CD4-positive, alpha-beta T cell treated with Interferon alpha-2 for 1 hour (primary cell): Measurements from ENCODE around the gene SPATA6L.

Experiments
- DNase-seq, 2 donors: peaks; one replicate each; pipeline ENCODE4 v3.0.0-alpha.2; 2020 to 2022

Gene SPATA6L

GRCh38 chr9:4666042-4666699 lies at the start of gene SPATA6L:
SPATA6L (minus strand) TSS chr9:4666480; CDS start chr9:4666250, 230 bp downstream.
- peak; percentile 25 to 41 for DNase-seq

DNA sequence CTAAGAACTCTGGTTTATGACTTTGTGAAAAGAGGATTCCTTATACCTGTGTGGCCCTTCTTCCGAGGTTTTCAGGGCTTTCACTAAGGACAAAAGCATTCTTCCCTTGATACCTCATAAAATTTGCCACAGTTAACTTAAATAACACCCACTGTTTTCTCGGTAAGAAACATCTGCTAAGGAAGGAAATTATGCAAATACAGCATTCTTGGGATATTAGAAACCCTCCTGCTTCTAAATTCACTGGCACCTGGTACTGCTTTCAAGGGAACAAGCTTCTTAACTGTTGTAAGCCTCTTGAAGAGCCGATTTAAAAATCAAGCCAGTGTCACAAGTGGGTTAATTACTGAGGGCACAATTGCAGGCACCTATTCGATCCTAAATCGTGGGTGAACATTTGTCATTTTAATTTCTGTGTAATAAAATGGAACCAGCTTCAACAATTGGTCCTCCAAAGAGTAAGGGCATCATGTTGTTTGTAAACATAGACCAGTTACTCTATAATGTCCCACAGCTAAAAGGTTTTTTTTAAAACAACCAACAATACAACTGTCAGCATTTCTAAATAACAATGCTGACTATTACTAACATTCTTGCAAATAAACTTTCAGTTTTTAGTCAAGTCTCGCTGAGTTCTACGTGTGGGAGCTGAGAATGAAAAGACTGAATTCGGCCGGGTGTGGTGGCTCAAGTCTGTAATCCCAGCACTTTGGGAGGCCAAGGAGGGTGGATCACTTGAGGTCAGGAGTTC lies 48.2 kb upstream of the SPATA6L start:
- DNase-seq, result no peak

GRCh38 chr9:4713849-4714248 lies 47.6 kb upstream of the SPATA6L start:
- no peak for DNase-seq

GRCh38 chr9:4709380-4709779 lies 43.1 kb upstream of the SPATA6L start:
- no peak for DNase-seq

DNA sequence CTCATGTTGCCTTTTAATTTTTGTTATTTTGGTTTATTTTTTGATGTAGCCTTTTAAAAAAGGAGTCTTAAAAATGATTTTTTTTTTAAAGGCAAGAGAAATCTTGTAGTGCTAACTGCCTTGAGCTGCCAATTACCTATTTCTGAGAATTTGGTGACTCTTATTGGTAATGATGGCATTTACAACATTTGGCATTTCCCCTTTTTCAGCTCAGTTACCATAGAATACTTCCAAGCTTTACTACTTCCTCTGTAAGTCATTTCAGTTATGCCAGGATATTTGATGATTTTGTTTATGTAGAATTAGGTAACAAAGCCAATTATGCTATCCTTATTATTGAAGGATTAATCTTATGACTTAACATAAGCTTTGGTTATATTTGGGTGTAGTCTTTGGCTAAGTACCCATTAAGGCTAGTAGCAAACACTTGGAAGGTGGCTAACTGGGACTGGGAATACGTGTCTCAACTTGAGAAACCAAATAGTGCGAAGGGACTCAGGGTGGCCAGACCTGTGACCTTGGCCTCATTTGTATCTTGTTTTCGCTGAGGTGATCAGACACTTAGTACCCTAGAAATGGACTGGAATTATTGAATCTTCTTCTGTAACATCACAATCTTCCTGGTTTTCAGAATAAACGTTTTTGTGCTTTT lies 40.8 kb upstream of the SPATA6L start:
- DNase-seq, result peak in 1 of 2 donors; percentile 6

GRCh38 chr9:4706021-4706420 lies 39.7 kb upstream of the SPATA6L start:
- DNase-seq, result no peak

DNA sequence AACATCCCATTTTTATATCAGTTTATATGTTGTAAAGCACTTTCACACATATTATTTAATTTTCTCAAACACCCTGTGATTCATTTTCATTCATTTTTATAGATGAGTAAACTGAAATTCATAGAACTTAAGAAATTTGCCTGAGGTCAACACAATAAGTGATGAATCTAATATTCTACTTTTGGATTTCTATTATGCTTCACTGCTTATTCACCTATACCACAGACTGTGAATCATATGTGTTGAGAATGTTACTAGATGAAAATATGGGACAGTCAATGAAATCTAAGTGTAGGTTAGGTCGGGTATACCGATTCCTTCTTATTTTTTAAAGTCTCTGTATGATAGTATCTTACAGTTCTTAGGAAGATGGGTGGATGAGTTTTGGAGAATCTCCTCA lies 37.8 kb upstream of the SPATA6L start:
- no peak for DNase-seq

DNA sequence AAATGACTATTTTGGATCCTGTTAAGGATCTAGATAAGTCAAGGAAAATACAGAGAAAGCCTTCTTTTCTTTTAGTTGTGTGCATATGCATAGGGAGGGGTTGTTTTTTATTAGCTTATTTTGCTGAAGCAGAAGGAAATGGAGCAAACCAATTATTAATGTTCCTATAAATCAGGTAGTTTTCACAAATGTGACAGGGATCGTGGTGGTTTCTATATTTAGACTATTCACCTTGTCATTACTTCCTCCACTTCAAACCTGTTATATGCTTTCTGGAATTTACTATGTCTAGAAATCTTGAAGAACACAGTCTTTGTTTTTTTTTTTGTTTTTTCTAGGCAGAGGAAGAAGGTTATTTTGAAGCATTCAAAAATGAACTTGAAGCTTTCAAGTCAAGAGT lies 35.2 kb upstream of the SPATA6L start:
- DNase-seq, result no peak

DNA sequence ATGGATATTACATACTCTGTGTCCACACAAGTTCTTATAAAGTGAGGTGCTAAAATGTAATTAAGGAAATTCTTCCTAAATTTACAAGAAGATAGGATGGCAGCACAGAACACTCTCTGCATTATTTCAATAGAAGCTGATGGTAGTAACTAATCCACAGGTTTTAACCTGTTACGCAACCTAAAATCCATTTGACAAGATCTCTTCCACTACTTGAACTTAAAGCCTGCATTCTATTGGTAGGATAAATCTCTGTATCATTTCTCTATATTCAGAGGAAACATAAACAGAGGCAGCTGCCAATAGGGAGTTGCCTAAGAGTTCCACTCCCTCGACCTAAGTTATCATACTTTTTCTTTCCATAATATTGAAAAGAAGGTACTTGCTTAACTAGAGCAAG lies 34.7 kb upstream of the SPATA6L start:
- no peak for DNase-seq

DNA sequence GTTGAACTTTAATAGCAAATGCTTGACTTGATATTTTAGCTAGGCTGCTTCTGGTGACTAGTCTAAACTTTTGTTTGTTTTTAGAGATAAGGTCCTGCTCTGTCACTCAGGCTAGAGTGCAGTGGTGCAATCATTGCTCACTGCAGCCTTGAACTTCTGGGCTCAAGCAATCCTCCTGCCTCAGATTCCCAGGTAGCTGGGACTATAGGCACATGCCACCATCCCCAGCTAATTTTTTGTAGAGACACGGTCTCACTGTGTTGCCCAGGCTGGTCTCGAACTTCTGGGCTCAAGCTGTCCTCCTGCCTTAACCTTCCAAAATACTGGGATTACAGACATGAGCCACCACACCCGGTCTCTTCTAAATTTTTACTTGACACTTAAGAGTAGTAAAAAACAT lies 33.8 kb upstream of the SPATA6L start:
- no peak for DNase-seq

- DNase-seq, result no peak
Measured at GRCh38 chr9:4691795-4692194, 25.5 kb upstream of the SPATA6L start.

- DNase-seq, result no peak
Measured at GRCh38 chr9:4690144-4690543, 23.9 kb upstream of the SPATA6L start.

DNA sequence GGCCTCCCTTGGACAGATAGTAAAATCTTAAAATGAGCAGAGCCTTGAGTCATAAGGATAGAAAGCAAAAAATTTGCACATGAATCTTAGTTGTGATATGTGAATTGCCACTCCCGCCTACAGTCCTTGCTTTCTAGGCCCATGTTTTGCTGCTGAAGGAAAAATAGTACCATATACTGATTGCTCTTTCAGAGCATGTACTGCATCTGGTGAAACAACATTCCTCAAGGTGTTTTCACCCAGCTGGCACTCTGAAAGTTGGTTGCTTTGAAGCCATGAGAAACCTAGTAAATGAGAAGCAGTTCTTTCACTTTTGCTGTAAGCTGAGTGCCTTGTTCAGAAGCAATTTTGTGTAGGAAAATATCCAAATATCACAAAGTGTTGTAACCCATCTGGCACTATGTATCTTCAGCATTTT lies 23.4 kb upstream of the SPATA6L start:
- no peak for DNase-seq

GRCh38 chr9:4689021-4689420 lies 22.7 kb upstream of the SPATA6L start:
- DNase-seq, result no peak

GRCh38 chr9:4686584-4686983 lies 20.3 kb upstream of the SPATA6L start:
- DNase-seq, result no peak

DNA sequence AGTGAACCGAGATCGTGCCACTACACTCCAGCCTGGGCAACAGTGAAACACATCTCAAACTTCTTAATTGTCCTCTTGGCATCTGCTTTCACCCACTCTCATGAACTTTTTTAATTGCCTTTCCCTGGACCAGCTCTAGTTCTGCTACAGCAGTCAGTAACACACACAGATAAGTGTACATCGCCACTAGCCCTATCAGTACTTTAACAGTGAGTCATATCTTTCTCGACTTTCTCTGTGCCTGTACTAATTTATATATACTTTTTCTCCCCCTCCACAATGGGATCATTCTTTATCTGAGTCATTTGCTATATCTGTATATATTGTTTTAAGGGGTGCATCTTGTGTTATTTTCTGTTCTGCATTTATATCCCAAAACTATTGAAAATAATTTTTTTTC lies 19.8 kb upstream of the SPATA6L start:
- no peak for DNase-seq

GRCh38 chr9:4684820-4685219 lies 18.5 kb upstream of the SPATA6L start:
- DNase-seq, result no peak

DNA sequence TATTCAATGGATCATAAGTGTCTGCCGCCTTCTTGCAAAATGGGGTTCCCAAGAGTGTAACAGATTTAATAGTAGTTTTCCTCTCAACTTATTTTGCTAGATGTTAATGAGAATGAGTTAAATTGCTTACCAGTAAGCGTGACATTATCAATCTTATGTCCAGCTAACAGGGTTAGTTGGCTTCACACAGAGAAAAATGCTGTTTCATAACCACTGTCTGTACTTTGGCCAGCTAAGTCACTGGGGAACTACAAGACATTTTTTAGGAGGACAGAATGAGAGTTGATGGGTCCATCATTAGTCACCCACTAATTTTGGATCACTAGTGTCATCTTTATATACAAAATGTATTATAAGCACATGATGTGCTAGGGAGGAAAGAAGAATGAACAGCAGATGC lies 14.5 kb upstream of the SPATA6L start:
- no peak for DNase-seq

GRCh38 chr9:4680173-4680525 lies 13.9 kb upstream of the SPATA6L start:
- no peak for DNase-seq

DNA sequence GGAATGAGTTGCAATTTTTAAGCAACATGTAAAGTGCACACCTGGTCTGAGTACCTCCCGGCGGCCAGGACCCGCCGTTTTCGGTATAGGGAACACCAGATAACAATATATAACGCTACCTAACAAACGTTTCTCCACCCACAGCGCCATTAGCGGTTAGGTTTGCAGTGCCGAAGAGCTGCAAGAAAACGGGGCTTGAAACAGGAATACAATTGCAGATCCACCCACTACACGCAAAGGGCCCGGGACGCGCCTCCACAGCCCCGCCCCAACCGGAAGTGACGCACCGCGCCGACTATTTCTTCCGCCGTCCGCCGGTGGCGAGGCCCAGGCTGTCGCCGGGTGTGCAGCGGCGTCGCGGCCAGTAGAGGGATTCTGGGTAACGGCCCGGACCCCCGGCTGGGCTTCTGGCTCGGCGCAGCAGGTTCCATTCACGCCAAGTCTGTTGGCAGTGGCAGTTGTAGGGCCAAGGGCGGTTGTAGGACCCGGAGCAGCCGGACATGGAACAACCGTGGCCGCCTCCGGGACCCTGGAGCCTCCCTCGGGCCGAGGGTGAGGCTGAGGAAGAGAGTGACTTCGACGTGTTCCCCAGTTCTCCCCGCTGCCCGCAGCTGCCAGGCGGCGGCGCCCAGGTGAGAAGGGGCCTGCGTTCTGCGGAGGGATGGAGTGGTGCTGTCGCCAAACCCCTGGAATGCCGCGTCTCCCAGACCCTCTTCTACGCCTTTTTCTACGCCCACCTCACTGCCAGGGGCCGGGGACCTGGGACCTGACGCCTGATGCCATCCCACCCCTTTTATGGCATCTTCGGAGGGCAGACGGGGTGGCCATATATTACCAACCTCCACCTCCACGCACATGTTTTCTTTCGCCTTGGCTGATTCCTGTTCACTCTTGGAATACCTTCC lies 13.2 kb upstream of the SPATA6L start, which contains the start of gene CDC37L1:
TSS of gene CDC37L1 (plus strand) at position 302 of the 905 bp plus-strand sequence. CDS start at position 501, 199 bp downstream.
- peak; percentile 97 to 98 for DNase-seq

GRCh38 chr9:4678679-4679267 lies 12.5 kb upstream of the SPATA6L start:
- DNase-seq, result peak in 1 of 2 donors; percentile 53

DNA sequence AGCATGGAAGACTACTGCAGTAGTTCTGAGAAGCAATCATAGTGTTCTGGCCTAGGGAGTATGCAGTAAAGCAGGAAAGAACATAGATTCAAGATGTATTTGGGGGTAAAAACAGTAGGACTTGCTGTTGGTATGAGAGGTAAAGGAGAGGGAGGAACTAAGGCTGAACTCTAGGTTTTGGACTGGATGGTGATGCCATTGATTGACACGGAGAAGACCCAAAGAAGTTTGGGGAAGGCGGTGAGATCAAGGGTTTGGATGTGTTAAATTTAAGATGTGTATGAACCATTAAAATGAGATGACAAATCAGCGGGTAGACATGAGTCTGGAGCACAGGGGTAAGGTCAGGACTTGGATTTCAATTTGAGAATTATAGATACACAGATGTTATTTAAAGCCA lies 11.1 kb upstream of the SPATA6L start:
- no peak for DNase-seq

DNA sequence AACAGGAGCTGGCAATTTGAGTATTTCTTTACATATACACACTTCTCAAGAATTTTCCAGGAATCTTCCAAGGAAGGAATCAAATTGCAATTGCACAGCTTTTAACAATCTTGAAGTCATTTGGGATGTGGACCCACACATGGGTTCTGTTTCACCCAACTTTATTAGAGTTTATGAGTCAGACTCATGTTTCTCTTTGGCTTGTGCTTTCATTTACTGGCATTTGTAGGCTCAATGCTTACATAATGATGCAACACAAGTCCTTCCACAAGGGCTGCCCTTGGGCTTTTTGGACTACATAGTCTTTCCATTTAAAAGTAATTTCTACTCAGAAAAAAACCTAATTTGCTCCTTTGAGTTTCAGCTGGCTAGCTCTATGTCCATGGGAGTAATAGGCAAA lies 8.5 kb upstream of the SPATA6L start:
- no peak for DNase-seq
